DMS 273 (cell line): ENCODE measurements around the gene EIF4H.
"Not testable (repeated sequence)": the region's sequence is repeated elsewhere in the genome, so short reads cannot be mapped to it uniquely, and the experiment has no call there.

Experiments used
- DNase-seq: peaks from one replicate; lab custom pipeline; 2025; ENCODE audit not compliant: unreplicated experiment; lab: John Stamatoyannopoulos, UW

Gene EIF4H

DNA sequence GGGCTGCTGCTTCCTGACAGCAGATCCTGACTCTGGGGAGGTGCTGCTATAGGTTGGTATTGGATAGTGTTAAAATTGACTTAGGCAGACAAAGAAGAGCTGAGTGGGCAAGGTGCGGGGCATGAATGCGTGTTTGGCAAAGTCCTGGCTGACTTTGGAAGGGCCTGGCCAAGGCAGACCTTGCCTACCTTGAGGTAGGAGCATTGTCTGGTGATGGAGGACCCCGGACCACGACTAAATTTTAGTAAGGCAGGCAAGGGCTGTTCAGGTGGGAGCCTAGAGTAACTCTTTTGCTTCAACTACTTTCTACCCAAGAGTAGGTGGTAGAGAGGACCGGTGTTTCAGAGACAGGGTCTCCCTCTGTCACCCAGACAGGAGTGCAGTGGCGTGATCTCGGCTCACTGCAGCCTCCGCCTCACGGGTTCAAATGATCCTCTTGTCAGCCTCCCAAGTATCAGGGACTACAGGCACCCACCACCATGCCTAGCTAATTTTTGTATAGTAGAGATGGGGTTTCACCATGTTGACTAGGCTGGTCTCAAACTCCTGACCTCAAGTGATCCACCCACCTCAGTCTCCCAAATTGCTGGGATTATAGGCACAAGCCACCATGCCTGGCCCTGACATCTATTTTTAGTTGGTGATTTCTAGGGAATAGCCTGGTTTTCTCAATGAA, 23.4 kb downstream of the EIF4H start:
- DNase-seq, result no peak

DNA sequence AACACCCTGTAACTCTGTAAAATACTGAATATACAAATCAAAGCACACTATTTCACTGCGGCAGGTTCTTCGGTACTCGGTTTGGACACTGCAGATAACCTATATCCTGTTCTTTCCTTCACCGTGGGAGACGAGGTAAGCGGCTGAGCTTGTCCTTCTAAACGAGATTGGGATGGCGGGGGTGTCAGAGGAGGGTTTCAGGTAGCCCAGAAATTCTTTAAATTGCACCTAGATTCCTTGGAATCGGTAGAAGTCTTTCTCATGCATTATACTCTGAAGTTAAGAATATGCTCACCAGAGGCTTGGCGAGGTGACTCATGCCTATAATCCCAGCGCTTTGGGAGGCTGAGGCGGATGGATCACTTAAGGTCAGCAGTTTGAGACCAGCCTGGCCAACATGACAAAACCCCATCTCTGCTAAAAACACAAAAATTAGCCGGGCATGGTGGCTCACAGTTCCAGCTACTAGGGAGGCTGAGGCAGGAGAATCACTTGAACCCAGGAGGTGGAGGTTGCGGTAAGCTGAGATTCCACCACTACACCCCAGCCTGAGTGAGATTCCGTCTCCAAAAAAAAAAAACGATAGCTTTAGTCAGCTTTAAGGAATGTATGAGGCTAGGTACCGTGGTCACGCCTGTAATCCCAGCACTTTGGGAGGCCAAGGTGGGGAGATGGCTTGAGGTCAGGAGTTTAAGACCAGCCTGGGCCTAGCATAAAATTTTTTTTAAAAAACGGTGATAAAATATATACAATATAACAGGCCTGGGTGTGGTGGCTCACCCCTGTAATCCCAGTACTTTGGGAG, 25.6 kb downstream of the EIF4H start:
- no peak for DNase-seq

DNA sequence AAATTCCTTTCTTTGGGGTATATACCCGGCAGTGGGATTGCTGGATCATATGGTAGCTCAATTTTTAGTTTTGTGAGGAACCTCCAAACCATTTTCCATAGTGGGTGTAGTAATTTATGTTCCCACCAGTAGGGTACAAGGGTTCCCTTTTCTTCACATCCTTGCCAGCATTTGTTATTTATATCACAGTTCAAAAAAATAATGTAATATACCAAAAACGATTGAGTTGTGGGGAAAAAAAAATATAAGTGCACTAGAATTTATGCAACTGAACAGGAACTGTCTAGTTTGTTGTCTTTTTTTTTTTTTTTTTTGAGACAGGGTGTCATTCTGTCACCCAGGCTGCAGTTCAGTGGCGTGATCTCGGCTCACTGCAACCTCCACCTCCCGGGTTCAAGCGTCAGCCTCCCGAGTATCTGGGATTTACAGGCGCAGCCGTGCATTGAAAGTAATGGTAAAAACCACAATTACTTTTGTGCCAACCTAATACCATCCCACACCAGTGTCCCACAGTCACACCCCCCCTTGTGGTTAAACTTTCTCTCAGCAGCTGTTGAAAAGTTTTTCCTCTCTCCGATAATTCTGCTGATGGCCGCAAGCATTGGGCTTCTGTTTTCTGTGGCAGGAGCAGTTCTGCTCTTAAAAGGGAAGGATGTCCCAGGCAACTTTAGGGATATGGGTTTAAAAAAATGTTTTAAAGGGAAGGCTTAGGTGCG, 28.8 kb downstream of the EIF4H start:
- DNase-seq, result peak; percentile 91

DNA sequence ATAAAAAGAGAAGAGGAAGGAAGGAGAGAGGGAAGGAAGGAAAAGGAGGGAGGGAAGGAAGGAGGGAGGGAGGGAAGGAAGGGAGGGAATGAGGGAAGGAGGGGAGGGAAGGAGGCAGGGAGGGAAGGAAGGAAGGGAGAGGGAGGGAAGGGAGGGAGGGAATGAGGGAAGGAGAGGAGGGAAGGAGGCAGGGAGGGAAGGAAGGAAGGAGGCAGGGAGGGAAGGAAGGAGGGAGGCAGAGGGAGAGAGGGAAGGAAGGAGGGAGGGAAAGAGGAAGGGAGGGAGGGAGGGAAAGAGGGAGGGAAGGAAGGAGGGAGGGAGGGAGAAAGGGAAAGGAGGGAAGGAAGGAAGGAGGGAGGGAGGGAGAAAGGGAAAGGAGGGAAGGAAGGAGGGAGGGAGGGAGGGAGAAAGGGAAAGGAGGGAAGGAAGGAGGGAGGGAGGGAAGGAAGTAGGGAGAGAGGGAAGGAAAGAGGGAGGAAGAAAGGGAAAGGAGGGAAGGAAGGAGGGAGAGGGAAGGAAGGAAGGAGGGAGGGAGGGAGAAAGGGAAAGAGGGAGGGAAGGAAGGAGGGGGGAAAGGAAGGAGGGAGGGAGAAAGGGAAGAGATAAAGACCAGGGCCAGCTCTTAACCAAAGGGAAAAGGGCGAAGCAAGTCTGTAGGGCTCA, 29.9 kb downstream of the EIF4H start:
- no peak for DNase-seq

DNA sequence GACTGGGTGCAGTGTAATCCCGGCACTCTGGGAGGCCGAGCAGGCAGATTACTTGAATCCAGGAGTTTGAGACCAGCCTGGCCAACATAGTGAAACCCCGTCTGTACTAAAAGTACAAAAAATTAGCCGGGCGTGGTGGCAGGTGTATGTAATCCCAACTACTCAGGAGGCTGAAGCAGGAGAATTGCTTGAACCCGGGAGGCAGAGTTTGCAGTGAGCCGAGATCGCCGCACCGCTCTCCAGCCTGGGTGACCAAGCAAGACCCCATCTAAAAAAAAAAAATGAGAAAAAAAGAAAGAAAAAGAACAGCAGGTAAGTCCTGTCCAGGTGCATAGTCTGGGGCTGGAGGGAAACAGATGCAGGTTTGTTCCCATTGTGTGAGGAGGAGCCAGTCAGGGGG, 31.9 kb downstream of the EIF4H start:
- DNase-seq, result not testable (repeated sequence)

DNA sequence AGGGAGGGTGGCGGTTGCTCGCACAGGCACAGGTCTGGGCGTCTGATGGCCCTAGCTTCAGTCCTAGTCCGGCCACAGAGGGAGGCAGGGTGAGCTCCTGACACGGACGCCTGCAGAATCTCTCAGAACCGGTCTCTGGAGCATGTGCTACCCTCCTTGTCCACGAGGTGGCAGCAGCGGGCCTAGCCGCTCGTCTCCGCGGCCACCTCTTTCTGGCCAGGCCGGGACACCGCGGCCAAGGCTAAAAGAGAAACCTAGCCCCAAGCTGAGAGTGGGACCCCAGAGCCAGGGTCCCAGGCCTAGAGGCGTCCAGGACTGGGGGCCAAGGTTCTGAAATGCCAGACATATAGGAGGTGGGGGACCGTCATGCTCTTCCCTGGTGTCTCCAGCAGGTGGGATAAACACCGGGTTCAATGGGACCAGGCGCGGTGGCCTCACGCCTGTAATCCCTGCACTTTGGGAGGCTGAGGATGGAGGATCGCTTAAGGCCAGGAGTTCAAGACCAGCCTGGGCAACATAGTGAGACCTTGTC, 32.5 kb downstream of the EIF4H start:
- DNase-seq, result peak; percentile 92

DNA sequence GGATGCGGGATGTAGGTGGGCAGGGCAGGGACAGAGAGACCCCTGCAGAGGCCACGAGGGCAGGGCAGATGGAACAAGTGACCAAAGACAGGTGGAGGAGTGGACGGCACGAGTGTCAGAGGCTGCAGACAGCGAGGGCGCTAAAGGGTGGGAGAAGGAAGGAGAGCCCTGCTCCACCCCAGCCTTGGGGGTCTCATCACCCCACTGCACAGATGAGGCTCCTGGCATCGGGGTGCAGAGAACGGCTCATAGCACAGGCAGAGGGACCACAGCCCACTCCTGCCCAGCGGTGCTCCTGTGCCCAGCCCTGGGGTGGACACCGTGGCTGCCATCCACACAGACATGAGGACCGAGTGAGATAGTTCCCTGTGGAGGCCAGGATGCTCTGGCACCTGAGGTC, 33.4 kb downstream of the EIF4H start:
- no peak for DNase-seq

DNA sequence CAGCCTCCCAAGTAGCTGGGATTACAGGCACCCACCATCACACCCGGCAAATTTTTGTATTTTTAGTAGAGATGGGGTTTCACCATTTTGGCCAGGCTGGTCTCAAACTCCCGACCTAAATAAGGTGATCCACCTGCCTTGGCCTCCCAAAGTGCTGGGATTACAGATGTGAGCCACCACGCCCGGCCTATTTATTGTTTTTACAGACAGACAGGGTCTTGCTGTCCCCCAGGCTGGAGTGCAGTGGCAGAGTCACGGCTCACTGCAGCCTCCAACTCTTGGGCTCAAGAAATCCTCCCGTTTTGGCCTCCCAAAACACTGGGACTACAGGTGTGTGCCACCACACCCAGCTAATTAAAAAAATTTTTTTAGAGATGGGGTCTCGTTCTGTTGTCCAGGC, 34.1 kb downstream of the EIF4H start:
- DNase-seq, result not testable (repeated sequence)

DNA sequence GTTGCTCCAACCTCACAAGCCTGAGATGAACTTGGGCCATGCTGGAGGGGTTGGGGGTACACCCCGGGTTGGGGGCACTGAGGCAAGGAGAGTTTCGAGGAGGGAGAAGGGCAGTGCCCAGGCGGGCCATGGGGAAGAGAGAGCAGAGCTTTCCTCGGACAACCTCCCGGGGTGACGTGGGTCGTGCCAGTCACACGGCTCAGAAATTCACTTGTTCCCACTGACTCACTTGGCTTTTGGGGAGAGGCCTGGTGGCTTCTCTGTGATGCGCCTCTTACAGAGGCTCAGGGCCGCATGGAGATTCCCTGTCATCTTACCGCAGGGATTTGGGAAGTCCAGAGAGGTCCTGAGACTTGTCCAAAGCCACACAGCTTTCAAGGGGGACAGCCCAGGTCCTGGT, 38.5 kb downstream of the EIF4H start:
- DNase-seq, result no peak

DNA sequence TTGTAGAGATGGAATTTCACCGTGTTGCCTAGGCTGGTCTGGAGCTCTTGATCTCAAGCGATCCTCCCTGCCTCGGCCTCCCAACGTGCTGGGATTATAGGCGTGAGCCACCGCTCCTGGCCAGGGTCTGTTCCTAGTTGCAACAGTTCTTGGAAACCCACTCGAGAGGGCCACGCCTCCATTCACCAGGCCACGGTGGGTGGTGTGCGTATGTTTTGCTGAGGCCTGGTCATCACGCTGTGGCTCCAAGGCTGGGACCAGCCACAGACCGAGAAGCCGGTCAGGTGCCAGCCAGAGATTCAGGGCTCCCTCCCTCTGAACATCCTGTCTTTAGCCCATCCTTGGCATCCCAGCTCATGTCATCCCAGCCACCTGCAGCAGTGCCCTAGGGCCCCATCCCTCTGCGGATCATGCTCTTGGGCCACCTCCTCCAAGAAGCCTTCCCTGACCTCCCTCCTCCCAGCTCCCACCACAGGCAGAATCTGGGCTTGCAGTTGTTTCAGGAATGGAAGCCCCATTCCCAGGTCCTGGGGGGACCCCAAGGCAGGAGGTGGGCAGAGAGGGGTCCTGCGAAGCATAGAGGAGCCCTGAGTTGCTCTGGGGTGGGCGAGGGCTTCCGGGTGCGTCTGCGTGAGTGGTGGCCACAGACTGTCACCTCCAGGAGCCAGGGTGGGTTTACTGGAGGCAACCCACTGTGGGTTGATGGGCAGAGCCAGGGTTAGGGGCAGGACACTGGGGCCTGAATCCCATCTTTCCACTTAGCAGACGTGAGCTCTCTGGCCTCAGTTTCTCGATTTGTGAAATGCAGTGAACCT, 40.9 kb downstream of the EIF4H start:
- DNase-seq, result no peak

DNA sequence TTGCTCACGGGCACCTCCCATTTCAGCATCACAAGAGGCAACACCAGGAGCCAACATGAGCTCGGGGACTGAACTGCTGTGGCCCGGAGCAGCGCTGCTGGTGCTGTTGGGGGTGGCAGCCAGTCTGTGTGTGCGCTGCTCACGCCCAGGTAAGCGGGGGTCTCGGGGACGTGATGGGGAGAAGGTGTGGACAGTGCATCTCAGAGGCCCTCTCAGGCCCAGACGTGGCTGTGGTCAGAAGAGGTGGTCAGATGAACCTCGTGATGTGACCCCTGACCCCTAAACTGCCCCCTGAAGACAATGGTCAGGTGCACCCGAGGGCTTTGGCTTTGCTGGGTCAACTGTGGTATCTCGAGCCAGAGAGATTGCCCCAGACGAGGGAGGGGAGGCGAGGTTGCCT, 41.8 kb downstream of the EIF4H start:
- DNase-seq, result no peak

DNA sequence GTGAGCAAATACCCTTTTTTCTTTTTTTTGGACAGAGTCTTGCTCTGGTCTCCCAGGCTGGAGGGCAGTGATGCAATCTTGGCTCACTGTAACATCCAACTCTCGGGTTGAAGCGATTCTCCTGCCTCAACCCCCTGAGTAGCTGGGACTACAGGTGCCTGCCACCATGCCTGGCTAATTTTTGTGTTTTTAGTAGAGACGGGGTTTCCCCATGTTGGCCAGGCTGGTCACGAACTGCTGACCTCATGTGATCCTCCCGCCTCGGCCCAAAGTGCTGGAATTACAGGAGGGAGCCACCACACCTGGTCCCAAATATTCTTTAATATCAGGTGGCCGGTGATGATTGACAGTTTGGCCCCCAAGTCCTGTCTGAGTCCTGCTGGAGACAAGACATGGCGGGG, 42.2 kb downstream of the EIF4H start:
- DNase-seq, result no peak

DNA sequence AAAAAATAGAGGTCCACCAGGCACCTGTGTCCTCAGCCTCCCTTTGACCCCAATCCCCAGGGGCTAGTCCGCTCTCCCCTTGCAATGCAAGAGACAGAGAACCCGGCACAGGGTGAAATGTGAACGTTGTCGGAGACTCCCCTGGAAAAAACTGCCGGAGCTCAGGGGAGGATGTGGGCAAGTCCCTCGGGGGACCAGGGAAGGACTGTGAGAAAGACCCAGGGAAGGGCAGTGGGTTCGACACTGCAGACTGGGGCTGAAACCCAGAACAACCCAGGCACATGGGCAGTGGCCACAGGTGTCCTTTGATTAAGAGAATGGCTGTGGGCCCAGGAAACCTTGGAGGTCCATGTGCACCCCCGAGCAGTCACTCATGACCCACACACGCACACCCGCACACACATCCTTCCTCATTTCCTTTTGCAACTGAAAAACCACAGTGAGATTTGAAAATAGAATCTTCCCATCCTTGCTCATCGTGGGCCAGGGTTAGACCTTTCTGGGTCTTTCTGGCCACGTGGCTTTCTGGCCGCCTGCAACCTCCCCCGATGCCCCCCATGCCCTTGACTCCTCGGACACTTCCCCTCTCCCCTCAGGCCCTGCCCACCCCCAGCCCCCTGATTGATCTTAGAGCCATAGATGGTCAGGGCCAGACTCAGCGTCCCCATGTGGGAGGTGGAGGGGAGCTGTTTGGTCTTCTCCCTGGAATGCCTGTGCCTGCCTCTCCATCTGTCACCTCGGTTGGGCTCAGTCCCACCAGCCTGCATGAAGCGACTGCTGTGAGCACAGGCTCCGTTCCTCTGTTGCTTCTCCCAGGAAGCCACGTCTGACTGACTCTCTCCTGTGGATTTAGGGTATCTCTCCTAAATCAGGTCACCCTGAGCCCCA, 43.5 kb downstream of the EIF4H start:
- peak; percentile 74 for DNase-seq

DNA sequence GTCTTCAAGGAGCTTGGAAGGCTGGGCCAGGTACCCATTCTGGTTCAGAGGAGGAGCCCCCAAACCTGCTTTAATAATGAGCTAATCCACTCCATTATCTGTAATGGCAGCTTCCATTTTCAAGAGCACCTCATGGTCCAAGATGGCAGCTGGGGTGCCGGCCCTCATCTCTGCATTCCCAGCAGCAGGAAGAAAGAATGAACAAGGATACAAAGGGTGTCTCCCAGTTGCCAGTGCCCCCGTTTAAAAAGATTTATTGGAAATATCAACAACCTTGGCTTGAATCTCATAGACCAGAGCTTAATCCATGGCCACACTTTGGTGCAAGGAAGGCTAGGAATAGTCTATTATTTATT, 44.2 kb downstream of the EIF4H start:
- DNase-seq, result no peak

DNA sequence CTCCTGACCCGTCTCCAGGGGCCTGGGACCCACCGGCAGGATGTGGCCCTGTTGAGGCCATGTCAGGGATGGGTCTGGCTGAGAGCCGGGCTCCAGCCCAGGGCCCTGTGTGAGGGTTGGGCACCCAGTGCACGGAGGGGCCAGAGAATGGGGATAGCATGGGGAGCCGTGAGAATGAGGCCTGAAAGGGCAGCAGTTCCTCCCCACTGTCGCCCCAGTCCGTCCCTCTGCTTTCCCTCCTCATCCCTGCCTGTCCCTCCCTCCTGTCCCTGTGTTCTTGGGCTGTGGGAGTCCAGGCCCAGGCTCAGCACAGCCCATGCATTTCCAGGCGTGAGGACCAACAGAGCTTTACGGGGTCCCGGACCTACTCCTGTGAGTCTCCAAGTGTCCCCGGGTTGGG, 45.3 kb downstream of the EIF4H start:
- DNase-seq, result no peak

DNA sequence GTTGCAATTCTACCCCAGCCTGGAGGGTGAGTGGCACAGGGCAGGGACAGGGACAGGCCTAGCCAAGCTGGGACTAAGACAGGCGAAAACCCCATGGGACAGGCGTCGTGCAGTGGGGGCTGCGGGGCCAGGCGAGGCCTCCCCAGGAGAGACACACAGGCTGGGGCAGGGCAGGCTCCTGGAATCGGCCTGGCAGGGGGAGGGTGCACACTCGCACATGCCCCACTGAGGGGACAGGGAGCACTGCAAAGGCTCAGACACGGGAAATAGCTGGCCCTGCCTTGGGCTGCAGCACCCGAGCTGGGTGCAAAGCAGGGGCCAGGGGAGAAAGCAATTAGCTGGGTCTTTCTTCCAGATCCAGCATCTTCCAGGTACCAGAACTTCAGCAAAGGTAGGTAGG, 46.1 kb downstream of the EIF4H start:
- DNase-seq, result no peak

DNA sequence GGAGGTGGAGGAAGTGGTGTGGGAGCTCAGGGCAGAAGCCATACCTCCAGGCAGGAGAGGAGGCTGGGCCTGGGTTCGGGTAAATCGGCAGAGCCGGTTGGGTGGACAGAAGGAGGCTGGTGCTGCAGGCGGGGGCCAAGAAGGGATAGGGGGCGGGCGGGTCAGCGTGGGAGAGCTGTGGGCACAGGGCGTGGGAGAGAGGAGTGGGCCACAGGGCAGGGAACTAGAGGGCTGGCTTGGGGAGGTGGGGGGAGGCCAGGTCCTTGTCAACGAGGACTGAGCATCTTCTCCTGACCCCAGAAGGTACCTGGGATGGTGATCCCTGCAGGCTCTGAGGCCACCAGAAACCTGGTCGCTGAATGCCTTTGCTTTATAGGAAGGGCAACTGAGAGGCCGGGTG, 47.6 kb downstream of the EIF4H start:
- DNase-seq, result no peak

DNA sequence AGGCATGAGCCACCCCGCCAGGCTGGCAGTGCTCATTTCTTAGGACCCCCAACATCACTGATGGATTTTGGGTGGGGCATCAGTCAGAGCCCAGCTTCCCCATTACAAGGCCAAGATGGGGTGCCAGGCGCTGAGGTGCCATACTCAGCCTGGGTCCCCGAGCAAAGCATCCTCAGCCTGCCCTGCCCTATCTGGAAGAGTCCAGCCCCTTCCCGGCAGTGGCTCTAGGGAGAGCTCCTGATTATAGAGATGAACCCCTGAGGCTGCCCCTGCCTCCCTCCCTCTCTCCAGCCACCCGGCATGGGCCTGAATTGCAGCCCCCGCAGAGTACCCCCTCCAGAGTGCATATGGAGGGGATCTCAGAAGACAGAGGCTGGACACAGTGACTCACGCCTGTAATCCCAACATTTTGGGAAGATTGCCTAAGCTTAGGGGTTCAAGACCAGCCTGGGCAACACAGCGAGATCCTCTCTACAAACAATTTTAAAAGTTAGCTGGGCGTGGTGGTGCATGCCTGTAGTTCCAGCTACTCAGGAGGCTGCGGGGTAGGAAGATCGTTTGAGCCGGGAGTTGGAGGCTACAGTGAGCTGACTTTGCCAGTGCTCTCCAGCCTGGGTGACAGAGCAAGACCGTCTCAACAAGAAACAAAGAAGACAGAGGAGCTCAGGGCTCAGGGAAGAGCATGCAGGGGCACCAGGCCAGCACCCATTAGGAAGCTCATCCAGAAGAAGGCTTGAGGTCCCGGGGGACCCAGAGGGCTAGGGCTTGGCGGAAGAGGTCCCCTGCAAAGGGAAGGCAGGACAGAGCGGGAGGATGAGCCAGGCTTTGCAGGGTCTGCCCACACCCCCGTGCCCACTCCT, 48.9 kb downstream of the EIF4H start:
- DNase-seq, result no peak
